Measurements from ENCODE around the gene AP2B1.

- TF ChIP-seq CTCF (IDR thresholded peaks at IDR 0.05) (no peak), POLR2A (IDR thresholded peaks at IDR 0.05) (no peak)
These were observed 156.7 kb downstream of the AP2B1 start for GRCh38 chr17:35743626-35744328.

All from right lobe of liver (tissue), 4 donors.